ENCODE results near the gene PIGX.

PIGX gene

DNA sequence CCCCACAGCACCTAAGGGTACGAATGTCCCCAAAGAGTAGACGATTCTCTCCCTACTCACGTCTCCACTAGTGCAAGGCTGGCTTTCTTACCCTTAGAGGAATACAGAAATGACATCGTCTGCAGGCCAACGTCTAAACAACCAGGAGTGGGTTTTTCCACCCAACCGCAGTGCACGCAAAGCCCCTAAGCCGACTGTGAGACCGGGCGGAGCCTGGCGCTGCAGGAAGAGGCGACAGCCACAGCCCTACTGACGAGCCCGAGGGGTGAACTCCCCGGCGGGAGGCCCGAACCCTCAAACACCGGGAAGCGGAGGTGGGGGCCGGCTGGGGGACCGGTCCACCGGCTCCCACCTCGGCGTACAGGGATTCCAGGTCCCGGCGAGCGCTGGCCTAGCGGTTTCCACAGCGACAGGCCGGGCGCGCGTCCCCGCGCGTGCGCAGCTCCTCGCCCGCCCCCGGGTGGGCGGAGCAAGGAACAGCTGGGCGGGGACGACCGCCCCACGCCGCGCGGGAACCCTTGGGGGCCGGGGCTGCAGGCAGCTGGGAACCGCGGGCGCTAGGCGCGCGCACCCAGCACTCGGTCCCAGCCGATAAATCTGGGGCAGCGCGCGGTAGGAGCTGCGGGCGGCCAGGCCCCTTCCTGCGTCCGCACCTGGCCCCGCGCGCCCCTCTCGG is at the start of gene PIGX, which contains the start of gene CEP19:
PIGX (plus strand) TSS at position 540 of the 676 bp plus-strand sequence.
CEP19 (minus strand) TSS at position 413 of the 676 bp plus-strand sequence. CDS start 3,593 bp downstream, outside the sequence.
- DNase-seq = peak; percentile 82

- no peak for DNase-seq
Observed at GRCh38 chr3:196662711-196663571, 49.2 kb upstream of the PIGX start.

- no peak for DNase-seq
Observed at GRCh38 chr3:196666001-196666867, 45.9 kb upstream of the PIGX start.

DNA sequence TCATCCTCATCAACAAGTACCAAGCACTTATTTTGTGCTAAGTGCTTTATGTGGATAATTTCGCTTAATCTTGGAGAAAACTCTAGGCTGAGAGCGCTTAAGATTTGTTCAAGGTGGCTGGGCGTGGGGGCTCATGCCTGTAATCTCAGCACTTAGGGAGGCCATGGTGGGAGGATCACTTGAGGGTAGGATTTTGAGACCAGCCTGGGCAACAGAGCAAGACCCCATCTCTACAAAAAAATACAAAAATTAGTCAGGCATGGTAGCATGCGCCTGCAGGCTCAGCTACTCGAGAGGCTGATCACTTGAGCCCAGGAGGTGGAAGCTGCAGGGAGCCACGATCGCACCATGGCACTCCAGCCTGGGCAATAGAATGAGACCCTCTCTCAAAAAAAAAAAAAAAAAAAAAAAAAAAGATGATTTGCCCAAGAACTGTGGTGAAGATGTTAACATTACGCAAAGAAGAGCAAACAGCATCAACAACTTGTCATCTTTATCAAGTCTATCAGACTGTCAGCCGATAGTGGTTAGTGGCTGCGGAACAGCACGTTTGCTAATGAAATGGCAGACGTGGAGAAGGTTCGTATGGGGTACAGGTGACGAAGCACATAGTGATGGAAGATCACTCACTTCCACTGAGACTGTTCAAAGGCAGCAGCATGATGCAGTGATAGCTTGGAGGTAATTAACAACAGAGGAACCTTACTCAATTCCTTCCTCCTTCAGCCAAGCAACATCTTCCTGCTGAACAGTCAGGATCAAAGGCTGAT is 44.9 kb upstream of the PIGX start:
- no peak for DNase-seq

GRCh38 chr3:196670339-196670738 is 41.8 kb upstream of the PIGX start:
- DNase-seq = no peak

DNA sequence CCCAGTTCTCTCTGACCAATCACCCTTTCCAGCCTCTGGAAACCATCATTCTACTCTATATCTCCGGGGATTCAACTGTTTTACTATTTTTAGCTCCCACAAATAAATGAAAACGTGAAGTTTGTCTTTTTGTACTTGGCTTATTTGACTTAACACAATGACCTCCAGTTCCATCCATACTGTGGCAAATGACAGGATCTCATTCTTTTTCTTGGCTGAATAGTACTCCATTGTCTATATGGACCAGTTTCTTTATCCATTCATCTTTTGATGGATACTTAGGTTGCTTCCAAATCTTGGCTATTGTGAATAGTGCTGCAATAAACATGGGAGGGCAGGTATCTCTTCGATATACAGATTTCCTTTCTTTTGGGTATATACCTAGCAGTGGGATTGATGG is 38.5 kb upstream of the PIGX start:
- no peak for DNase-seq

GRCh38 chr3:196677353-196677752 is 34.8 kb upstream of the PIGX start:
- no peak for DNase-seq

- DNase-seq = no peak
Observed at GRCh38 chr3:196677931-196678330, 34.2 kb upstream of the PIGX start.

- DNase-seq = no peak
Observed at GRCh38 chr3:196684548-196685407, 27.4 kb upstream of the PIGX start.

DNA sequence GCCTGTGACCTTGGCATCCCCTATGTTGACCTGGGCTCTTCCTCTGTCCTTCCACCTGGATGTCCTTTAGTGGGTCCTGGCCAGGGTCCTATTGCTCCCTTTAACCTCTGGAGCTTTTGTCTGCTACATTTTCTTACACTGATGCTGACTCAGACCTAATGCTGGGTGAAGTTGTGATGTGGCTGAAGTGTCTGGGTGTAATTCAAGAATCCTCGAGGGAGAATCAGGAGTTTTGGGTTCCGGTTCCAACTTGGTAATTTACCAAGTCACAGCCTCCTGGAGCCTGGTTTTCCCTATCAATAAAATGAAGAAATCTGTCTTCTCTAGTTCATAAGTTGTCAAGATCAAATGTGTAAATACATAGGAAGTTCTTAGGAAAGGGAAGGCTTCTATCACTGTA is 25.7 kb upstream of the PIGX start:
- no peak for DNase-seq

- DNase-seq = no peak
Observed at GRCh38 chr3:196688349-196688748, 23.8 kb upstream of the PIGX start.

GRCh38 chr3:196689941-196690660 is 22.1 kb upstream of the PIGX start:
- DNase-seq = no peak

DNA sequence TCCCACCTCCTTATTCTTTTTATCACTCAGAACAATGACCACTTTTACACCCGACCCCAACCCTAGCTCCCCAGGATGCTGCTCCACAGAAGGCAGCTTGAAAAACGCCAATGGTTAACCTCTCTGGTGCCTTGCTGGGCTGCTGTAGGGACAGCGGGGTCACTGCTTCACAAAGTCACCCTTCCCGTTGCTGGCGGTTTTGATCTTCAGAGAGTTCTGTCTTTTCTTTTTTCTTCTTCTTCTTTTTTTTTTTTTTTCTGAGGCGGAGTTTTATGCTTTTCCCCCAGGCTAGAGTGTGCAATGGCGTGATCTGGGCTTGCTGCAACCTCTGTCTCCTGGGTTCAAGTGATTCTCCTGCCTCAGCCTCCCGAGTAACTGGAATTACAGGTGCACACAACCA is 20.8 kb upstream of the PIGX start:
- DNase-seq = no peak

- DNase-seq = no peak
Observed at GRCh38 chr3:196694202-196694638, 18.0 kb upstream of the PIGX start.

GRCh38 chr3:196694941-196695848 is 17.0 kb upstream of the PIGX start:
- DNase-seq = no peak

DNA sequence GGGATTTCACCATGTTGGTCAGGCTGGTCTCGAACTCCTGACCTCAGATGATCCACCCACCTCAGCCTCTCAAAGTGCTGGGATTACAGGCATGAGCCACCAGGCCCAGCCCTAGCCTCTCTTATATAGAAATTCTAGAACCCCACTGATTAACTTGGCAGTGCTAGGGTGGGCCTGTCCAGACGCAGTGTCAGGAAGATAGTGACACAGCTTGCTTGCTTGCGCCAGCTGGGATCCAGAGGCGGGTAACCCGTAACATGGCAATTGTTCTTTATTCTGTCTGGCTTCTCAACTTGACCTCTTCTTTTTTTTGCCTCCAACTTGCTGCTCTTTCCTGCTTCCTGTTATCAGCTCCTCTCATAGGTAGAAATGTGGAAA is 16.3 kb upstream of the PIGX start:
- DNase-seq = no peak

DNA sequence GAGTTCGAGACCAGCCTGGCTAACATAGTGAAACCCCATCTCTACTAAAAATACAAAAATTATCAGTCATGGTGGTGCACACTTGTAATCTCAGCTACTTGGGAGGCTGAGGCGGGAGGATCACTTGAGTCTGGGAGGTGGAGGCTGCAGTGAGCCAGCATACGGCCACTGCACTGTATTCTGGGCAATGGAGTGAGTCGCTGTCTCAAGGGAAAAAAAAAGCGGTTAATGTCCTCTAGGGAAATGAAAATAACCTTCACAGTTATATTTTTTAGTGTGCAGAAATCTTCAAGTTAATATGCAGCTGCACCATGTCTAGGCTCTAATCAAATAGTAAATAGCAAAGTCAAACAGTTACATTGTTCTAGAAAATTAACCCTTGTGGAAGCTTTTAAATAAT is 14.9 kb upstream of the PIGX start:
- DNase-seq = no peak

- no peak for DNase-seq
Observed at GRCh38 chr3:196699749-196700148, 12.4 kb upstream of the PIGX start.

GRCh38 chr3:196700801-196701200 is 11.4 kb upstream of the PIGX start:
- no peak for DNase-seq

DNA sequence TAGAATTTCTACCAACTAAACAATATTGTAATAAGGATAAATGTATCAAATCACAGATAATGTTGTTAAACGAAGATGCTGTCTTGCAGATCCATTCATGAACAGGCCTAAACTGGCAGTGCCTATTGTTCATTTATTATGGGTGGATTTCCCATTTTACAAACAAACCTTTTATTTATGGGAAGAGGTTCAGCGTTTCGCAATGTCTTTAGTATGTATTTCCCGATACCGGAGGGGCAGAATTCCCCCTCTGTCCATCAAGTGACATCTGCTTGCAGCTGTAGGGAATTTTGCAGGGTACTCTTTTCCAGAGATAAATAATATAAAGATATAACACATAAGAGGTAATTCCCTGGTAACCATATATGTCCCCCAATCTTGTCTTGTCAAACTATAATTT is 5.8 kb upstream of the PIGX start:
- no peak for DNase-seq
